VCaP (cell line): ENCODE data around the gene APOB.

Experiments
- H3K27ac ChIP-seq: fragments of 450-650 bp; 2 replicates; pipeline ENCODE4 v1.5.1; 2017
- TF ChIP-seq, protein P1 (sequence below): fragments of 450-650 bp; conservative IDR thresholded peaks from 2 replicates; pipeline ENCODE4 v1.5.1; 2017; ENCODE audit warnings: mild to moderate bottlenecking, moderate library complexity

APOB gene

DNA sequence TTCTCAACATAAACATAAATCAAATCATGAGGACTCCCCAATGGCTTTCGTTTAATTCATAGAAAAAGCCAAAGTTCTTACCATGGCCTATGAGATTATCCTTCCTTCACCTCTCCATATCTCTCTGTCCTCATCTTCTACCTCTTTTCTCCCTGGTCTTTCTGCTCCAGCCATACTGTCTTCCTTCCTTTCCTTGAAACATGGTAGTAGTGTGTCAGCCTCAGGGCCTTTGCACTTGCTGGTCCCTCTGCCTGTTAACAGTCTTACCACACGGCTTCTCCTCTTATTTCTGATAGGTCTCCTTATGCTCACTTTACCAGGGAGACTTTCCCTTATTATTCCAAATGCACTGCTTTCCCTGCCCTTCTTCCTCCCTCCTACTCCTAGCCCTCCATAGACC is 25.6 kb downstream of the APOB start:
- TF ChIP-seq, protein P1, sequence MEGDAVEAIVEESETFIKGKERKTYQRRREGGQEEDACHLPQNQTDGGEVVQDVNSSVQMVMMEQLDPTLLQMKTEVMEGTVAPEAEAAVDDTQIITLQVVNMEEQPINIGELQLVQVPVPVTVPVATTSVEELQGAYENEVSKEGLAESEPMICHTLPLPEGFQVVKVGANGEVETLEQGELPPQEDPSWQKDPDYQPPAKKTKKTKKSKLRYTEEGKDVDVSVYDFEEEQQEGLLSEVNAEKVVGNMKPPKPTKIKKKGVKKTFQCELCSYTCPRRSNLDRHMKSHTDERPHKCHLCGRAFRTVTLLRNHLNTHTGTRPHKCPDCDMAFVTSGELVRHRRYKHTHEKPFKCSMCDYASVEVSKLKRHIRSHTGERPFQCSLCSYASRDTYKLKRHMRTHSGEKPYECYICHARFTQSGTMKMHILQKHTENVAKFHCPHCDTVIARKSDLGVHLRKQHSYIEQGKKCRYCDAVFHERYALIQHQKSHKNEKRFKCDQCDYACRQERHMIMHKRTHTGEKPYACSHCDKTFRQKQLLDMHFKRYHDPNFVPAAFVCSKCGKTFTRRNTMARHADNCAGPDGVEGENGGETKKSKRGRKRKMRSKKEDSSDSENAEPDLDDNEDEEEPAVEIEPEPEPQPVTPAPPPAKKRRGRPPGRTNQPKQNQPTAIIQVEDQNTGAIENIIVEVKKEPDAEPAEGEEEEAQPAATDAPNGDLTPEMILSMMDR, result no peak
- no peak overlapping the region for H3K27ac ChIP-seq

DNA sequence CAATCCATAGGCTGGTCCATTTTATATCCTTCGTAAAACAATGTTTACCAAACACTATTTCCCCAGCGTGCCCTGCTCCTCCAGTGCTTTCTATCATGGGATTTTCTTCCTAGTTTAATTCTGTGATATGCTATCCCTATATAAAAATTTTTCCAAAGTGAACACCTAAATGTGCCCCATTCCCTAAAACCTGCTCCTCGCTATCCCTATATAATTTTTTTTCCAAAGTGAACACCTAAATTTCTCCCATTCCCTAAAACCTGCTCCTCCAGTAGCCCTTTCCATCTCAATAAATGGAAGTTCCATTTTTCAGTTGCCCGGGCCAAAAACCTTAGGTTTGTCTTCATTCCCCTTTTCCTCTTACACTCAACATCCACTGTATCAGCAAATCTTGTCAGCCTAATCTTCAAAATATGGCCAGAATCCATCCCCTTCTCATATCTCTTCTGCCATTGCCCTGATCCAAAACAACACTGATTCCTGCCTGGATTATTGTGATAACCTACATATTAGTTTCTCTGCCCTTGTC is 26.1 kb downstream of the APOB start:
- TF ChIP-seq, protein P1, result no peak
- no peak overlapping the region for H3K27ac ChIP-seq

DNA sequence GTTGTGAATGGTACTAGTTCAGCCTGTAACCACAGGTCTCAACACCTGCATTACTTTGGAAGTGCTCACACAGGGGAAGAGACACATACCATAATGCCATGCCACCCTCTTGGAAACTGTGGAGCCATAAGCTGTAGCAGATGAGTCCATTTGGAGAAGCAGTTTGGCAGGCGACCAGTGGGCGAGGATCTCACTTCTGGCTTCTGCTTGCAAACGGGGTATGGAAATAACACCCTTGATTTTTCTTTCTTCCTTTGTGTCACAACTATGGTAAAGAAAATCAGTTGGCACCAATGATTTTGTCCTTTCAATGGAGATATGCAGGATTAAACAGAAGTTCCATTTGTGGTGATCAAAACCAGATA is 28.6 kb downstream of the APOB start:
- TF ChIP-seq, protein P1, result no peak
- H3K27ac ChIP-seq, result no peak overlapping the region

DNA sequence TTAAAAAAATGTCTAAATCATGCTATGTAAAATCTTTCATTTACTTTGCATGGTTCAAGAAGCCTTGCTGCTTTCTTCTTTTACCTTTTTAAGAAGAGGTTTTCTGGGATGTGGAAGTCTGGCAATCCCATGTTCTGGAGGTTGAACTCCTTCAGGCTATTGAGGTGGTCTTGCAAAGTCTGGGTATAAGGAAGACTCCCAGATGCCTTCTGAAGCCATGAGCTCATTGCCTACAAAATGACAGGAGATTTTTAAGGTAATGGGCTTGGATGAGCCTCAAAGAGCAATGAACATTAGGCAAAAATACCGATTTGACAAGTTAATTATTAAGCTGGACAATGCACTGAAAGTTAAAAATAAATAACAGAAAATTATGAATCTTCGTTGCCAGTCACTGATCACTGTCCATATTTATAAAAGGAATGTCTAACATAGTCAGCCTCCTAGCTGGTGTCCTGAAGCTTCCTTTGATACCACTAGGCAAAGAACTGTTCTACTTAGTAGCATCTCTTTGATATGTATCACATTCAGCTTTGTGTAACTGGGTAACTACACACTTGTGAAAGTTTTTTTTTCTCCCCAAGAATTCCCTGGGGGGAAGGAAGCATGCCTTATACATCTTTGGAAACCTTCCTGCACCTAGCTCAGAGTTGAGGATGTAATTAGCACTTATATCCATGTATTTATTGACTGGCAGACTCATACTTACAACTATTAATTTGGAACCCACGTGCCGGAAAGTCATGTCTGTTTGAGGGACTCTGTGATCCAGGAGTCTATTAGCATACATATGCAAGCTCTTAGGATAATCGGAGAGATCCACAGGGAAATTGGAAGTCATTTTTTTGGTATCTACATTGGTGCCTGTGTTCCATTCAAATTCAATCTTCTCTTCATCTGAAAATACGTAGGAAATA is 29.3 kb downstream of the APOB start:
- TF ChIP-seq, protein P1, result no peak
- H3K27ac ChIP-seq, result no peak overlapping the region

DNA sequence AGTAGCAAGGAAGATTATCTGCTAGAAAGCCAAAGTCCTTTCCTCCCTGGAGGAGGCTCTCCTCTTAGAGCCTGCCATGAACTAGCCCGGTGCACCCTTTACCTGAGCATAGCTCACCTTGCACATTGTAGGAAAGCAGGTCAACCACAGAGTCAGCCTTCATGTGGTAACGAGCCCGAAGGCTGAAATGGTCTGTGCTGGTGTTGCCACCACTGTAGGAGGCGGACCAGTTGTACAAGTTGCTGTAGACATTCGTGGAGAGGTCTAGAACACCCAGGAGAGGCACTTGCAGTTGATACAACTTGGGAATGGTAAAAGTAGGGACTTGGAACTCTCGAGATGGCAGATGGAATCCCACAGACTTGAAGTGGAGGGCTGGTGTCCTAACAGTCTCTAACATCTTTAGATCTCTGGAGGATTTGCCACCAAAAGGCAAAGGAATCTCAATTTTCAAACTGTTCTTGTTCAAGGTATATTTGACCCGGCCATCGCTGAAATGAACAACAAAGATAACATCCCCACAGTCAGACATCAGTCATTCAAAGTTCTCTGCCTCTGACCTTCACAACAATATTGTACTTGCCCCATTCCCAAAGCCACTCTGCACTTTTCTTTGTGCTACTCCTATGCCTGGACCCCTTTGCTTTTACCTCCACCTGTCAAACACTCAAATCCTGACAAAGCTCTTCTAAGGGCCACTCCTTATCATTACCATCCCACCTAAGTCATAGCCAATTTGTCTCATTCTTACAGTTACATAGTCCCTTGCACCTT is 30.6 kb downstream of the APOB start:
- TF ChIP-seq, protein P1, result no peak

DNA sequence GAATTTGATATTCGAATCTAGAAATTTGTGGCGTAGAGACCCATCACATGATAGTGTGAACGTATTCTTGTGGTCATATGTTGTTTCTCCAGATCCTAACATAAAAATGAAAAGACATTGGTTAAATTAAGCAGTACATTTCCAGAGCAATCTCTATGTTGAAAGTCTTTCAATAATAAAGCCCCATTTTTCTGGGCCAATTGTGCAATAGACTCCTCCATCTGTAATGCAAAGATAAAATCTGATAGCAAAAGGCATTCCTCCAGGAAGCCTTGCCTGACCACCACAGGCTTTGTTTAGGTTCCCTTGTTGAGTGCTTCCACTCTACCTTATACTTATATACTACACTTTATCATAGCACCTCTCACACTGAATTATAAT is 31.3 kb downstream of the APOB start:
- H3K27ac ChIP-seq, result no peak overlapping the region
- TF ChIP-seq, protein P1, result no peak

More for the DNA sequence above, 30.6 kb downstream of the APOB start:
- no peak overlapping the region for H3K27ac ChIP-seq

DNA sequence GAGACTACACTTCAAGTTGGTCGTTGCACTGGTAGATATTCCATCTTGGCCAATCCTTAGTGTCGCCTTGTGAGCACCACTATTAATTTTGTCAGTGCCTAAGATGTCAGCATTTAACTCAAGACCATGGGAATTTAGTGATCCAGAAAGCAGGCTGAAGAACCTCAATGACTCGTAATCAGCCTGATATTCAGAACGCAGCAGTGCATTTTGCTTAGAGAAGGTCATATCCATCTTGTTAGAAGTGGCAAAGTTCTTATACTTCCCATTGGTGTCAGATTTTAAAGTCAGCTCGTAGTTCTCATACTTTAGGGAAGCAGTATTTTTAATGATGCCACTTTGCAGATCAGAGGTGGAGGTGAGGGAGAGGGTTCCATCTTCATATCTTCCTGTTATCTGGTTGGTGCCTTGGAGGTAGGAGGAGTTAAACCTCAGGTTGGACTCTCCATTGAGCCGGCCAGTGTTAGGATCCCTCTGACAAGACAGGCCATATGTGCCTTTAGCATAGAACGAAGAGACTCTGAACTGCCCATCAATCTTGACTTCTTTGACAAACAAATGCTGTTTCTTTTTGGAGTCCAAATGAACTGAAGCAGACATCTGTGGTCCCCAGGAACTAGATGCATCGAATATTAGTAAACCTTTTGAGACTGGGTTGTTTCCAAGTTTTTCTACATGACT is 31.9 kb downstream of the APOB start:
- TF ChIP-seq, protein P1, result no peak
- no peak overlapping the region for H3K27ac ChIP-seq
